ENCODE results near the gene CYP2C9.

CYP2C9 gene

DNA sequence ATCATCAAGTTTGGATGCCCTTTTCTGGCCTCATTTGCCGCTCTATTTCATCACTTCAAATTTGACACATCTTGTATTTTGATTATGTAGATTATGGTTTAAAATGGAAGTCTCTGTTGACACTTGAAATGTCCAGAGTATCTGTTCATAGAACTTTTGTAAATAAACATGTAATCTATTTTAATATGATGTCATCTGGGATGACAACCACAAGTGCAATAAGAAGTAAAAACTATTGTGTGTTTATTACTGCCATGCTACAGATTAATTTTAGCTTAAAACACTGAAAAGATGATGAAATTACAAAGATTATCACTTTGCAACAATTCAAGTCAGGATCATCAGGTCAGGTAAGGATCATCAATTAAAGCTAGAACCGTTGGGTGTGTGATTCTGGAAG lies 100.8 kb downstream of the CYP2C9 start:
- no peak for DNase-seq (ENCODE audit: low read depth in 2 of 2)

Measured in fibroblast of skin of left biceps (primary cell).